A549 (cell line): ENCODE results near the gene USP17L30.
"Not testable (repeated sequence)": the region's sequence is repeated elsewhere in the genome, so short reads cannot be mapped to it uniquely, and the experiment has no call there.

Experiments
- CTCF ChIP-seq: fragments of >200 bp; sonication (Bioruptor Twin); formaldehyde crosslinking; IDR thresholded peaks from 3 replicates; pipeline ENCODE4 v1.5.1; 2016
- EP300 ChIP-seq, 2 experiments: fragments of >200 bp; sonication (Bioruptor Twin); formaldehyde crosslinking; IDR thresholded peaks; 2 replicates in 1 of 2; 3 replicates in 1 of 2; pipeline ENCODE4 v1.6.1; 2016 to 2017
- MAFK ChIP-seq: fragments of 450-650 bp; IDR thresholded peaks from 2 replicates; pipeline ENCODE4 v1.6.1; 2014; ENCODE audit not compliant: partially characterized antibody
- MAX ChIP-seq: IDR thresholded peaks from 2 replicates; pipeline ENCODE4 v1.6.1; 2012
- RAD21 ChIP-seq, 2 experiments: fragments of >200 bp in 1 of 2; sonication (Bioruptor Twin) in 1 of 2; formaldehyde crosslinking in 1 of 2; IDR thresholded peaks in 1 of 2; conservative IDR thresholded peaks in 1 of 2; 2 replicates in 1 of 2; 3 replicates in 1 of 2; pipeline ENCODE4 v1.6.1; 2012 to 2018; ENCODE audit warnings: inconsistent platforms in 1 of 2

- TF ChIP-seq CTCF; EP300 (IDR thresholded peaks at IDR 0.05); MAX; RAD21 (conservative IDR thresholded peaks at IDR 0.05 in 1 of 2, IDR thresholded peaks at IDR 0.05 in 1 of 2); MAFK: not testable (repeated sequence)
Measured at GRCh38 chr4:9389001-9389400, 26.1 kb downstream of the USP17L30 start.
